ENCODE results near the gene RITA1.
A peak's percentile ranks its signal among the peaks of the same experiment; 100 is the strongest.
"Not testable (repeated sequence)": the region's sequence is repeated elsewhere in the genome, so short reads cannot be mapped to it uniquely, and the experiment has no call there.

RITA1 gene

GRCh38 chr12:113198296-113198695 lies 12.8 kb downstream of the RITA1 start:
- no peak for TF ChIP-seq ZNF274 (IDR thresholded peaks at IDR 0.05; ENCODE audit: low read depth, low read length)
- H3K4me3 ChIP-seq (ENCODE audit: low read length), result no peak overlapping the region

- TF ChIP-seq ZNF274 (IDR thresholded peaks at IDR 0.05; ENCODE audit: low read depth, low read length), result no peak
- no peak overlapping the region for H3K4me3 ChIP-seq (ENCODE audit: low read length)
Measured at GRCh38 chr12:113200021-113200797, 14.7 kb downstream of the RITA1 start.

GRCh38 chr12:113201187-113202177 lies 16.0 kb downstream of the RITA1 start:
- no peak overlapping the region for H3K4me3 ChIP-seq (ENCODE audit: low read length)
- TF ChIP-seq ZNF274 (IDR thresholded peaks at IDR 0.05; ENCODE audit: low read depth, low read length), result no peak

GRCh38 chr12:113202300-113203075 lies 17.0 kb downstream of the RITA1 start:
- no peak overlapping the region for H3K4me3 ChIP-seq (ENCODE audit: low read length)

GRCh38 chr12:113203852-113204760 lies 18.6 kb downstream of the RITA1 start:
- no peak for TF ChIP-seq ZNF274 (IDR thresholded peaks at IDR 0.05; ENCODE audit: low read depth, low read length)
- H3K4me3 ChIP-seq (ENCODE audit: low read length), result no peak overlapping the region

More at GRCh38 chr12:113202300-113203075, 17.0 kb downstream of the RITA1 start:
- TF ChIP-seq ZNF274 (IDR thresholded peaks at IDR 0.05; ENCODE audit: low read depth, low read length), result no peak

- H3K4me3 ChIP-seq (ENCODE audit: low read length), result no peak overlapping the region
- TF ChIP-seq ZNF274 (IDR thresholded peaks at IDR 0.05; ENCODE audit: low read depth, low read length), result no peak
Measured at GRCh38 chr12:113204804-113205203, 19.3 kb downstream of the RITA1 start.

- H3K4me3 ChIP-seq (ENCODE audit: low read length), result not testable (repeated sequence)
Measured at GRCh38 chr12:113206802-113207201, 21.3 kb downstream of the RITA1 start.

GRCh38 chr12:113207613-113208040 lies 22.1 kb downstream of the RITA1 start:
- TF ChIP-seq ZNF274 (IDR thresholded peaks at IDR 0.05; ENCODE audit: low read depth, low read length), result no peak
- peak overlapping the region; percentile 1; the same call in 1 of the 2 replicates for H3K4me3 ChIP-seq (ENCODE audit: low read length)

- no peak for TF ChIP-seq ZNF274 (IDR thresholded peaks at IDR 0.05; ENCODE audit: low read depth, low read length)
- H3K4me3 ChIP-seq (ENCODE audit: low read length), result peak overlapping the region; percentile 36; the same call in 1 of the 2 replicates
Measured at GRCh38 chr12:113208041-113208934, 22.8 kb downstream of the RITA1 start.

- TF ChIP-seq ZNF274 (IDR thresholded peaks at IDR 0.05; ENCODE audit: low read depth, low read length), result no peak
- no peak overlapping the region for H3K4me3 ChIP-seq (ENCODE audit: low read length)
Measured at GRCh38 chr12:113211160-113211559, 25.6 kb downstream of the RITA1 start.

GRCh38 chr12:113214895-113215400 lies 29.4 kb downstream of the RITA1 start:
- H3K4me3 ChIP-seq (ENCODE audit: low read length), result no peak overlapping the region
- no peak for TF ChIP-seq ZNF274 (IDR thresholded peaks at IDR 0.05; ENCODE audit: low read depth, low read length)

- TF ChIP-seq ZNF274 (IDR thresholded peaks at IDR 0.05; ENCODE audit: low read depth, low read length), result no peak
- no peak overlapping the region for H3K4me3 ChIP-seq (ENCODE audit: low read length)
Measured at GRCh38 chr12:113216027-113216426, 30.5 kb downstream of the RITA1 start.

All from GM08714 (cell line).